ENCODE measurements around the gene EPHA8.

- TF ChIP-seq CTCF (conservative IDR thresholded peaks at IDR 0.05 in 1 of 2, IDR thresholded peaks at IDR 0.05 in 1 of 2; ENCODE audit: extremely low read depth in 1 of 2, insufficient read depth in 1 of 2, low read depth in 1 of 2, low read length in 2 of 2) (no peak), EZH2 (IDR thresholded peaks at IDR 0.05; ENCODE audit: borderline replicate concordance, low read length) (no peak)
Measured at GRCh38 chr1:22625262-22625925, 62.1 kb downstream of the EPHA8 start.
